Psoas muscle (tissue), 8 donors: ENCODE measurements around the gene RNF17. TPM values are rescaled to one million over a fixed set of nuclear protein-coding genes. Genes with fewer than 3 reads are reported as not detected.

ENCODE experiments used
- ATAC-seq, 4 donors: fragments of 200-7000 bp; cut with Tn5 transposase; one replicate each; pipeline ENCODE4 v1.9.1; 2020; ENCODE audit warnings: moderate library complexity in 3 of 4, mild to moderate bottlenecking in 2 of 4
- DNase-seq, 2 donors: peaks; one replicate each; pipeline ENCODE4 v3.0.0-alpha.2; 2020
- H3K27ac ChIP-seq: fragments of 200-600 bp; one replicate; pipeline ENCODE4 v1.8.0; 2022
- H3K27me3 ChIP-seq, 3 donors: fragments of 200-600 bp in 1 of 3; one replicate each; pipeline versions ENCODE4 v1.6.1 to v1.8.0; 2013 to 2022; ENCODE audit warnings: low read length in 2 of 3, mild to moderate bottlenecking in 2 of 3, moderate library complexity in 1 of 3; ENCODE audit not compliant: insufficient read depth in 3 of 3
- H3K36me3 ChIP-seq, 2 donors: fragments of 200-600 bp in 1 of 2; one replicate each; pipeline versions ENCODE4 v1.6.1 to v1.8.0; 2013 to 2022; ENCODE audit warnings: low read depth in 1 of 2, mild to moderate bottlenecking in 1 of 2, moderate library complexity in 1 of 2; ENCODE audit not compliant: insufficient read depth in 1 of 2
- H3K4me1 ChIP-seq: fragments of 200-600 bp; one replicate; pipeline ENCODE4 v1.8.0; 2022
- H3K4me3 ChIP-seq: fragments of 200-600 bp; one replicate; pipeline ENCODE4 v1.8.0; 2022; ENCODE audit warnings: mild to moderate bottlenecking
- H3K9me3 ChIP-seq: fragments of 200-600 bp; one replicate; pipeline ENCODE4 v1.8.0; 2022
- WGBS, 3 donors: extraction: QIAGEN DNeasy Blood & Tissue Kit; methylation state at CpG; one replicate each; pipeline versions ENCODE4 v1.1.6 to v1.1.7; 2013; 5-methylcytosine and 5-hydroxymethylcytosine counted together
- intact Hi-C, 2 donors: fragments of 100-400 bp; cut with DNase I; formaldehyde crosslinking; loops; one replicate each; pipeline versions ENCODE4 v1.11.0 to v1.14.2; 2022
- polyA plus RNA-seq, 3 donors: library from polyadenylated mRNA; stranded (reverse); fragments of 200-250 nt; gene quantifications; one replicate each; pipeline ENCODE4 v1.2.3, GENCODE V29; 2013
- total RNA-seq, 4 donors: library from RNA; stranded (reverse); fragmentation: NEBNext Ultra II Directional in 2 of 4; extraction: Animal tissue kit (Norgen Biotek cat#: 25700) in 2 of 4; gene quantifications; one replicate each; pipeline versions ENCODE4 v1.2.1 to v1.2.4, GENCODE V29; 2021 to 2023
- TF ChIP-seq, protein P1 (sequence below): fragments of 200-600 bp; IDR thresholded peaks from one replicate; pipeline ENCODE4 v1.8.0; 2022; ENCODE audit warnings: antibody characterized with exemption
- donor health status: healthy with polysubstance abuse.
- donor health status: DM: no; HTN: no; CAD: no; lungs with moderate emphysema.
- donor health status: Bipolar disorder and iron deficiency.
- donor health status: healthy.
- donor health status: DM: yes; HTN: yes; CAD: no.
- donor health status: DM: no; HTN: no; CAD: no.
- donor health status: DM: no; HTN: no; CAD: no.
- donor health status: DM: yes; HTN: yes; CAD: no.

The RNF17 gene
- total and polyA plus RNA-seq, 7 donors: 0.05 to 0.60 TPM; not detected in 5

DNA sequence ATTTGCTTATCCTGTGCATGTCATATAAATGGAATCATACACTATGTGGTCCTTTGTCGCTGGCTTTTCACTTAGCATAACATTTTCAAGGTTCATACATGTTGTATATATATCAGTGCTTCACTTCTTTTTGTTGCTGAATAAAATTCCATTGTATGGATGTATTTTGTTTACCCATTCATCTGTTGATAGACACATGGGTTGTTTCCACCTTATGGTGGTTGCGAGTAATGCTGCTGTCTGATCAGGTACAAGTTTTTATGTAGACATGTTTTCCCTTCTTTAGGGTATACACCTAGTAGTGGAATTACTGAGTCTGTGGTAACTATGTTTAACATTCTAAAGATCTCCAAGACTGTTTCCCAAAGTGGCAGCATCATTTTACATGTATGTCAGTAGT is 102.5 kb downstream of the RNF17 start:
- intact Hi-C loops: no loop called here
- TF ChIP-seq, protein P1, sequence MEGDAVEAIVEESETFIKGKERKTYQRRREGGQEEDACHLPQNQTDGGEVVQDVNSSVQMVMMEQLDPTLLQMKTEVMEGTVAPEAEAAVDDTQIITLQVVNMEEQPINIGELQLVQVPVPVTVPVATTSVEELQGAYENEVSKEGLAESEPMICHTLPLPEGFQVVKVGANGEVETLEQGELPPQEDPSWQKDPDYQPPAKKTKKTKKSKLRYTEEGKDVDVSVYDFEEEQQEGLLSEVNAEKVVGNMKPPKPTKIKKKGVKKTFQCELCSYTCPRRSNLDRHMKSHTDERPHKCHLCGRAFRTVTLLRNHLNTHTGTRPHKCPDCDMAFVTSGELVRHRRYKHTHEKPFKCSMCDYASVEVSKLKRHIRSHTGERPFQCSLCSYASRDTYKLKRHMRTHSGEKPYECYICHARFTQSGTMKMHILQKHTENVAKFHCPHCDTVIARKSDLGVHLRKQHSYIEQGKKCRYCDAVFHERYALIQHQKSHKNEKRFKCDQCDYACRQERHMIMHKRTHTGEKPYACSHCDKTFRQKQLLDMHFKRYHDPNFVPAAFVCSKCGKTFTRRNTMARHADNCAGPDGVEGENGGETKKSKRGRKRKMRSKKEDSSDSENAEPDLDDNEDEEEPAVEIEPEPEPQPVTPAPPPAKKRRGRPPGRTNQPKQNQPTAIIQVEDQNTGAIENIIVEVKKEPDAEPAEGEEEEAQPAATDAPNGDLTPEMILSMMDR: no peak

GRCh38 chr13:24868874-24869273 is 104.9 kb downstream of the RNF17 start:
- TF ChIP-seq, protein P1: no peak
- intact Hi-C loops: no loop called here
- no peaks in the 10 kb centered on the region for H3K27me3 ChIP-seq
- no peak for ATAC-seq
- no peak overlapping the region for H3K27ac ChIP-seq
- WGBS, 3 donors: 49 to 68% (median 58%) methylated on average over 4 of the region's 4 CpGs
- no peak overlapping the region for H3K4me3 ChIP-seq
- DNase-seq: no peak
- no peaks in the 10 kb centered on the region for H3K9me3 ChIP-seq
- no peaks in the 10 kb centered on the region for H3K4me1 ChIP-seq
- no peaks in the 10 kb centered on the region for H3K36me3 ChIP-seq

More for the DNA sequence above, 102.5 kb downstream of the RNF17 start:
- no peak overlapping the region for H3K27ac ChIP-seq
- peaks cover 0 to 4% (median 0%) of the 10 kb centered on the region in 3 donors for H3K27me3 ChIP-seq
- H3K4me3 ChIP-seq: no peak overlapping the region
- H3K9me3 ChIP-seq: no peaks in the 10 kb centered on the region
- DNase-seq (no peak), ATAC-seq (no peak)
- H3K36me3 ChIP-seq: no peaks in the 10 kb centered on the region
- H3K4me1 ChIP-seq: no peaks in the 10 kb centered on the region
- 78 to 91% (median 81%) methylated on average over 2 of the region's 2 CpGs for WGBS, 3 donors

- TF ChIP-seq, protein P1: no peak
- Histone ChIP-seq H3K27me3 (no peaks in the 10 kb centered on the region), H3K36me3 (no peaks in the 10 kb centered on the region), H3K27ac (no peak overlapping the region), H3K4me3 (no peak overlapping the region), H3K9me3 (no peaks in the 10 kb centered on the region), H3K4me1 (no peaks in the 10 kb centered on the region)
- WGBS, 3 donors: 76 to 83% (median 82%) methylated on average over 6 of the region's 6 CpGs
- intact Hi-C loops: no loop called here
- DNase-seq (no peak), ATAC-seq (no peak)
Measured at GRCh38 chr13:24870380-24870760, 106.4 kb downstream of the RNF17 start.

DNA sequence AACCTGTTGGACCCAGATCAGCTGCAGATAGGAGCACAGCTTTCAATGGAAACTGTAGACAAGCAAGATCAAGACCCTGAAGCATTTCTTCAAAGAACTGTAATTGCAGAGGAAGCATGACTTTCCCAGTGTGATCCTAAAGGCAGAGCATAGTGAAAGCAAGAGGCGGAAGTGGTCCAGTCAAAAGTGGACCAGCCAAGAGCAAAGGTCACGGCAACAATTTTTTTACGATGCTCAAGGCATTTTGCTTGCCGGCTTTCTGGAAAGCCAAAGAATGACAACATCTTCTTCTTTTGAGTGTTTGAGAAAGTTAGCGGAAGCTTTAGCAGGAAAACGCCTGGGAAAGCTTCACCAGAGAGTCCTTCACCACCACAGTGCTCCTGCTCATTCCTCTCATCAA is 111.6 kb downstream of the RNF17 start:
- Histone ChIP-seq H3K9me3 (no peaks in the 10 kb centered on the region), H3K4me3 (no peak overlapping the region), H3K36me3 (no peaks in the 10 kb centered on the region), H3K27ac (no peak overlapping the region), H3K27me3 (peaks cover 0 to 3% (median 0%) of the 10 kb centered on the region in 3 donors), H3K4me1 (no peaks in the 10 kb centered on the region)
- DNase-seq (no peak), ATAC-seq (no peak)
- WGBS, 3 donors: 80 to 83% (median 82%) methylated on average over 6 of the region's 6 CpGs
- TF ChIP-seq, protein P1: no peak
- intact Hi-C loops: no loop called here

DNA sequence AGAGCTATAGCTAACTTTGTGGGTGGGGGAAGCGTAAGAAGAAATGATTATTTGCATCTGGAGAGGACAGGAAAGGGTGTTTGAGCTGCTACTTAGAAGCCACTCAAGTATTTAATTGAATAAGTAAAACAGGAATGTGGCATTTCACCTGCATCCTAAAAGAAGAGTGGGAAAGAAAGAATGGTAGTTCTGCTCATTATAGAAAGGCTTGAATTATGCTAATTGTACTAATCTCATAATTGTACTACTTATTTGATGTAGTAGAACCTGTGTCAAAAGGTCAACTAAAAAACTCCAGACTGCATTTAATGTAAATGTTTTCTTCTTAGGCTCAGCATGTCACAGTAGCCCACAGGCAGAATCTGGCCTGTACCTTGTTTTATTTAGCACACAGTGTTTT is 113.6 kb downstream of the RNF17 start:
- no peak for ATAC-seq
- WGBS, 3 donors: 88 to 98% (median 91%) methylated on average over 1 of the region's 1 CpG

More for the DNA sequence above, 113.6 kb downstream of the RNF17 start:
- no peak for DNase-seq
- TF ChIP-seq, protein P1: no peak
- H3K9me3 ChIP-seq: no peaks in the 10 kb centered on the region
- intact Hi-C loops: no loop called here
- H3K27me3 ChIP-seq: peaks cover 0 to 3% (median 0%) of the 10 kb centered on the region in 3 donors
- H3K4me3 ChIP-seq: no peak overlapping the region
- H3K4me1 ChIP-seq: no peaks in the 10 kb centered on the region
- no peak overlapping the region for H3K27ac ChIP-seq
- no peaks in the 10 kb centered on the region for H3K36me3 ChIP-seq
